GM18519 (cell line): Measurements from ENCODE around the gene RADIL.

ENCODE experiments used
- ATAC-seq: cut with Tn5 transposase; IDR thresholded peaks from one replicate; pipeline ENCODE4 v1.9.1; 2021; ENCODE audit warnings: mild to moderate bottlenecking, moderate library complexity; ENCODE audit not compliant: unreplicated experiment, low FRiP score

RADIL gene

GRCh38 chr7:4832711-4833110 lies 50.8 kb downstream of the RADIL start:
- ATAC-seq = no peak

DNA sequence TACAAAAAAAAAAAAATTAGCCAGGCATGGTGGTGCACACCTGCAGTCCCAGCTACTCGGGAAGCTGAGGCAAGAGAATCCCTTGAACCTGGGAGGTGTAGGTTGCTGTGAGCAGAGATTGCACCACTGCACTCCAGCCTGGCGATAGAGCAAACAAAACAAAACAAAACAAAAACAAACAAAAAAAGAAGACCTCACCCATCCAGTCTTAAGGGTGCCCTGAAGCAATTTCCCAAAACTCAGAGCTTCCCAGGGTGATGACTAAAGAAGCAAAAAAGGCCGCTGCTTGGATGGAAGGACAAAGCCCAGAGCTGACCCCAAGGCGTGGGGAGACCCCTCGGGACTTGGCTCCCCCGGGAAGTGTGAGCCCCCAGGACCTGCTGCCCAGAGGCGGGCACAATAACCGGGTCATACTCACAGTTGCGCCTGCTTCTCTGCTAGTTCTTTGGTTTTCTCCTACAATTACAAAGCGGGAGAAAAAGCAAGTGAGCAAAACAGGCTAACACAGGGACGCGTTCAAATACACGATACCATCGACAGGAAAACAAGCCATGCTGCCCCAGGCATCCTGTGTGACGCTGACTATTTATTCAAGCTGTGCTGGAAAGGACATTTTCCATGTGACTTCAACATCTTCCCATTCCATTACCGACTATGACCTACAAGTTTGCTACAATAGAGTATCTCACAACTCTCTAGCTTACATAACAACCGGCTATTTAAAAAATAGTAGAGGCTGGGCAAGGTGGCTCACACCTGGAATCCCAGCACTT lies 51.6 kb downstream of the RADIL start:
- ATAC-seq = no peak

GRCh38 chr7:4830176-4830575 lies 53.3 kb downstream of the RADIL start:
- ATAC-seq = no peak

DNA sequence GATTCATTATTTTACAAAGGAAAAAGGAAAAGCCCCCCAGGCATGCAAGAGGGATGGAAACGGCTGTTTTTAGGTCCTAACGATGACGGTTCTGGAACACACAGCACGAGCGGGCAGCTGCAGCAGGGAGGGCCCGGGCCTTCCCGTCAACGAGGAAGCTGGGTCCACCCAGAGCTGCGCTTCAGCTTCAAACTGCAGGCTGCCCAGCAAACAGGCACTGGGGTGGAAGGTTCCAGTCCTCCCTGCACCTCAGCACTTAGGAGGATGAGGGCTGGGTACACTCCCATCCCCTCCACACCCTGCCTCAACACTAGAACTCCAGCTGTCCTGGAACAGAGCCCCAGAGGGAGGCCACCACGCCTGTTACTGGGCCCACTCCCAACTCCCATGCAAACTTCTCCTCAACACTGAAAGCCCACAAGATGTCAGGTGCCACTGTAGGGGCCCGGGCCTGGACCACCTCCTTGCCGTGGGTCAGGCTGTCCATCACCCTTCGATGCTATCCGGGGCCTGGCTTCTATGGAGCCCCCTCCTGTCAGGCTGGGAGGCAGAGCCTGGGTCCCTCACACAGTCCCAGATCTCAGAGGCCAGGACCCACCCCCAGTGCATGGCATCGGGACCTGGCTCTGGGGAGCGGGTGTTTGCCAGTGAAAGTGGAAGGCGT lies 54.7 kb downstream of the RADIL start:
- ATAC-seq = no peak

GRCh38 chr7:4825081-4825480 lies 58.4 kb downstream of the RADIL start:
- ATAC-seq = no peak

GRCh38 chr7:4824120-4824775 lies 59.3 kb downstream of the RADIL start:
- no peak for ATAC-seq

DNA sequence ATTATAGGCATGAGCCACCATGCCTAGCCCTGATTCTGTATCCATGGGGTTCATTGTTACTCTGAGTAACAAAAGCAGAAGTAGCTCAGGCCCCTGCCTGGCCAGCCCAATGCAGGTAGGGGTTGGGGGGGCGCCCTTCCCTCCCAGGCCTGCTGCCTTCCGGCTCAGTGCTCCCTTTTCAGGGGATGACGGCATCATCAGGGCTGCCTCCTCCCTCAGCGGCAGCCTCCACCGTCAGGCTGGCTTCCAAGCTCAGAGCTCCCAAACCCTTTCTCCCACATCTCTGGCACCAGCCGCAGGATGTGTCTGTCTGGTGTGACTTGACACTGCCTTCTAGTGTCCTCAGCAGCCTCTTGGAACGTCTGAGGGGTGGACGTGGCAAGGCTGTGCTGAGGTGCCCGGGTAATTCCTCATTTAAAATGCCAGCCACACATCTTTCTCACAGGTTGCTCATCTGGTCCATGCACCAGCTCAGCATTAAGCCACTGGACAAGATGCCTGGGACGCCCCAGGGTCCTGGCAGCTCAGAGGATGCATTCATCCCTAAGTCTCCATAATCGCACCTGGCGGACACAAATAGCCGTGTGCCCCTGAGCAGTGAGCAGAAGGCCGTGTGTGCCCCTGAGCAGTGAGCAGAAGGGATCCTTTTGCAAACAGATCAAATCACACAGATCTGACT lies 59.9 kb downstream of the RADIL start:
- no peak for ATAC-seq

GRCh38 chr7:4822677-4823076 lies 60.8 kb downstream of the RADIL start:
- no peak for ATAC-seq

GRCh38 chr7:4820967-4821471 lies 62.5 kb downstream of the RADIL start:
- ATAC-seq = no peak

- no peak for ATAC-seq
Observed at GRCh38 chr7:4820405-4820966, 63.0 kb downstream of the RADIL start.

DNA sequence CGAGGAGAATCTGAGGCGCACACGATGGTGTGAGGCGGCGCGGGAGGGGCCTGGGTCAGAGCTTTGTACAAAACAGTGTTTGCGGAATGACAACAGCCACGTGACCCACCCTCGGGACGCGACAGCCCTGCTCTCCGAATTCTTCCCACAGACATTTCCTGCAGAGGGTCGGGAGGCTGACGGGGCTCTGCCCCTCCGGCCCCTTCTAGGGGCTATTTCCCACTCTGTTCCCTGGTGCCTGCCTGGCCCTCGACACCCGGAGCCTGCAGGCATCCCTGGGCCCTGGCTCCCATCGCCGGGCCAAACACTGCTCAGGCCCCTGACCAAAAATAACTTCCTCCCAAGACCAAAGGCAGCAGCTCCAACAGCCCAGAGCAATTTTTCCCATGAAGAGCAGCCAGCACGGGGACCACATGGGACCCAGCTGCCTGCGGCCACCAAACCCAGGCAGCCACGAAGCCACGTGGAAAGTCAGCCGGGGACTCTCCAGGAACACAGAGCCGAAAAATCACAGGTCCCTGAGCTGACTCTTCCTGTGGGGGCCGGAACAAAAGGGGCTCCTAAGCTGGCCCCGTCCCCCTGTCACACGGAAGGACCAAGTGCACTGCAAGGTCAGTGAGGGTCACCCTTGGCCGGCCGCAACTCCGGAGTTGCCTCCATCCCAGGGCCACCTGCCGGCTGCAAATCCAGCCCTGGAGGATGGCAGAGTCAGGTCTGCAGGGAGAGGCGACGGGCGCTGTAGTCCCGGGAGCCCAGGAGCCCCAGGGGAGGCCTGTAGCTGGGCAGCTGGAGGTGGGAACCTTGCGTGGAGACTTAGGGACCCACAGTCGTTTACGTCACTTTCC lies 63.7 kb downstream of the RADIL start:
- ATAC-seq = no peak

GRCh38 chr7:4818000-4818794 lies 65.3 kb downstream of the RADIL start:
- no peak for ATAC-seq

GRCh38 chr7:4817178-4817901 lies 66.2 kb downstream of the RADIL start:
- no peak for ATAC-seq

- ATAC-seq = no peak
Observed at GRCh38 chr7:4816419-4817080, 67.0 kb downstream of the RADIL start.

DNA sequence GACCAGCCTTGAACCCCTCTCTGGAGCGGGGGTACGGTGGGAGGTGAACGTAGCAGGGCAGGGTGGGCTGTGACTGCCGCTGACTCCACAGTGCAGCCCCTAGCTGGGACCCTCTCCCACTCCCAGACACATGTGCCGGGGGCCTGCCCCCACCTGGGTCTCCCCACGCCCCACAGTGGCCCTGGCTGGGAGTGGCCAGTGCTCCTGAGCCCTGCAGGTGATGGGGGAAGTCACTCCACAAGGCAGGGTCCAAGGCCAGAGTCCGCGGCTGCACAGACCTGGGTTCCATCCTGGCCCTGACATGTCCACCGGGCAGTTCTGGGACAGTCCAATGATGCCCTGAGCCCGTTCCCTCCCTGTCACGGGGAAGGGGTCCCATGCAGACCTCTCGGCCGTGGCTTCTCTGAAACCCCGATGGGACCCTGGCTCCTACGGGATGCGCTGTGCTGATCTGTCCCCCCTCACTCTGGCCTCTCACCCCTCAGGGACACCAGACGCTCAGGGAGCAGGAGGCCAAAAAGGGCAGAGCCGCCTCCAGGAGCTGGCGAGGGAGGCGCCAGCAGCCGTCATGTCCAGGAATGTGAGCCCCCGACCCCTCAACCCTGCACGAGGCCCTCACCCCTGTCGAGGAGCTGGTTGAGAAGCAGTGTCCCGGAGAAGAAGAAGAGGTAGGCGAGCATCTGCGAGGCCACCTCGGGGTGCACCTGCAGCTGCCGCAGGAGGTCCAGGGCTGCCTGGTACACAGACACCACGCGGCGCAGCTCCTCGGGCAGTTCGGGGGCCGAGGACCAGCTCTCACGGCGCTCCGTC lies 67.7 kb downstream of the RADIL start:
- no peak for ATAC-seq

GRCh38 chr7:4815121-4815520 lies 68.4 kb downstream of the RADIL start:
- ATAC-seq = no peak

- ATAC-seq = no peak
Observed at GRCh38 chr7:4814433-4814832, 69.1 kb downstream of the RADIL start.
